HG03571 (cell line): ENCODE results near the gene PLXNA2.

Experiments used
- ATAC-seq: cut with Tn5 transposase; IDR thresholded peaks from one replicate; pipeline ENCODE4 v1.9.1; 2021; ENCODE audit not compliant: unreplicated experiment

PLXNA2 gene

DNA sequence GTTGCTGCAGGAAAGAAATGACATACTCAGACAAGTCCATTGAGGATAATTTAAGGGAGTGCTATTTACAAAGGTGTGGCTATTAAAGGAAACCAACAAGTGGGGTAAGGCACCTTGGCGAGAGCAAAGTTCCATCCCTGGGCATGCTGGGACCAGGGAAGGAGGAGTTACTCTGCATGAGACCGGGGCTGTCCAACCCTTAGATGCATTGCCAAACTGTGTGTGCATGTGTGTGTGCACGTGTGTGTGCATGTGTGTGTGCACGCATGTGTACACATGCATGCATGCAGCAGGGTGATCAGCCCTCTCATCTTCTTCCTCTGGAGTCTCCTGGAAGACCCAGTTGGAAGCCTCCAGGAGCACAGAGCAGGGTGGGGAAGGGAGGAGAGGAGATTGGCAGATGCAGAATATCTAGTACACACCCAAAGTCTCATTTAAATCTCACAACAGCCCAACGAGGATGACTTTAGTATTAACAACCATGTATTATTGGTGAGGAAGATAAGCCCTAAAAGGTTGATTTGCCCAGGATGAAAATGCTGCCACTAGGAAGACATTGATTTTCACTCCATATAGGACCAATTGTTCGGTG lies 261.0 kb downstream of the PLXNA2 start:
- ATAC-seq = no peak

- ATAC-seq = peak; percentile 72
Measured at GRCh38 chr1:207981976-207982375, 262.2 kb downstream of the PLXNA2 start.

GRCh38 chr1:207978441-207978840 lies 265.7 kb downstream of the PLXNA2 start:
- no peak for ATAC-seq

DNA sequence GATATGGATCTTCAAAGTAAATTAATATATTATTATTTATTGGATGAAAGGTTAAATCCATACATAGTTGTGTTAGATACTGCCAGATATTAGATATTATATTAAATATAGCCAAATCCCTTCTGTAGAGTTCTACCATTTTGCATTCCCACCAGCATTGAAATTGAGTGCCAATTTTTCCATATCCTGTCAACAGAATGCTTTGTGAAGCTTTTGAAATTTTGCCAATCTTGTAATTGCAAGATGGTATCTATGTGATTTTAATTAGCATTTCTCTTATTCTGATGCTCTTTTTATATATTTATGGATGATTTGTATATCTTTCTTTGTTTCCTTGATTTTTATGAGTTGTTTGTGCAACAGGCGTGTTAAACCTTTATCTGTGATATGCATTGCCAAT lies 266.3 kb downstream of the PLXNA2 start:
- no peak for ATAC-seq

DNA sequence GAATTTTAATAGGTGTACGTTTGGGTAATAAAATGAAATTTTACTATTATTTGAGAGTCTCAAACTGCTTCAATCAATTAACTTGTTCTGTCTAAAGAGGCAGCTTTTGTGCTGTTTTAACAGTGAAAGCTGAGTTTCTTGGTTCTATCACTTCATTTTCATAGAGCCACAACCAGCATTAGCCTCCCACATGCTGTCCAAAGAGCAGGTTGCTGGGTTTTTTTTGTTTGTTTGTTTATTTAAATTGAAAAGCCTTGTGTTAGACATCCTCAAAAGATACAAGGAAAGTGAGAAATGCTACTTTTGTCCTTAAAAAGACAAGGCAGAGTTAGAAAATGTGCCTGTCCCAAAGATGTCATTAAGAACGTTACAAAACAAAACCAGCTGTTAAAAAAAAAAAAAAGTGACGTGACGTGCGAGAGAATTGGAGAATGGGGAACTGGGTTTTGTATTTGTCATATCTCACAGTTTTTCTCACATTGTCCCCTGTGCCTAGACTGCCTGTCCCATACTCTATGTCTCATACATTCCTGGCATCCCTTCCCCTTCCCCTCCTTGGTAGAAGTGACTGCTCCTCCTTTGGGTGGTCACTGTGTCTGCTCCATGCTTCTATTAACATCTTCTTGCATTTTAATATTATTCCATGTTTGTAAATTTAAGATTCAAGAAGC lies 270.2 kb downstream of the PLXNA2 start:
- ATAC-seq = no peak

GRCh38 chr1:207972337-207972736 lies 271.8 kb downstream of the PLXNA2 start:
- ATAC-seq = no peak
